CD1c-positive myeloid dendritic cell (primary cell): Measurements from ENCODE around the gene KLF13.

ENCODE experiments used
- DNase-seq: peaks from one replicate; pipeline ENCODE4 v3.0.0-alpha.2; 2016; ENCODE audit errors: extremely low spot score

Gene KLF13

GRCh38 chr15:31316135-31316795 lies 10.4 kb upstream of the KLF13 start:
- DNase-seq: no peak

GRCh38 chr15:31317017-31317416 lies 9.6 kb upstream of the KLF13 start:
- no peak for DNase-seq

DNA sequence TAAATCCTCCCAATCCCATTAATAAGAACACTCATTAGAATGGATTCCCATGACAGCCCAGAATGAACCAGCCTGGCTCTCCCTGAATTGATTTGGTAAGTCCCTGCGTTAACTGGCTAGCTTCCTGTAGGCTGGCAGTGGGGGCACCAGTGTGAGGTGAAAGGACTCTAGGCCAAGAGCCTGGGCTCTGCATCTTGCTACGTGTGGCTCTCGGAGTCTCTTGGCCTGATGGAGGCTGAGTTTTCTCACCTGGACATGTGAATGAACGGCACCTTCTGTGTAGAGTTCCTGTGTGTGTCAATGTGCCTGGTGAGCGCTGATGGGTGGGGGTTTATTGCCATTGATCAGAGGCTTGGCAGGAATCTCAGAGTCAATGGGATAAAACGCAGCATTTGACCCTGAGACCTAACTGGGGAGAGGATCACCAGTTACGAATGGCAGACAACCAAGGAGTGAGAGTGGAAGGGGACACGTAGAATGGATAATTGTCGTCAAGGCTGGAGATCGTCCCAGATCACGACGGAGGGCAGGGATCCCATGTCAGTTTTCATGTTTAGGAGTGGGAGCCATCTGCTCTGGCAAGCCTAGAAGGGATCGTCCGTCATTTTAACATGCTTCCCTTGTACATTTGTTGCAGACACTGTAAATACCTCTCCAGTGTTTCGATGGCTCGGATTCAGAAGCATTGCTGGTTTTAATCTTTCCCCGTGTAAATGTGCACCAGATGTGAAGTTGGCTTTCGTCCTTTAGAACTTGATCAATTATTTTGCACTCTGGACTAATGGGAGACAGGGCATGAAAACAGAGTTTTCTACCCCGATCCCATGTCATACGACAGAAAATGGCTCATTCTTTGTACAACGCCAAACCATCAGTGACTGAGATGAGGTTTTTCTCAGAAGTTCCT lies 9.0 kb upstream of the KLF13 start:
- DNase-seq: no peak

GRCh38 chr15:31318429-31318828 lies 8.2 kb upstream of the KLF13 start:
- no peak for DNase-seq

- DNase-seq: peak; percentile 50
Observed at GRCh38 chr15:31320022-31320421, 6.6 kb upstream of the KLF13 start.

GRCh38 chr15:31321418-31321817 lies 5.2 kb upstream of the KLF13 start:
- no peak for DNase-seq

DNA sequence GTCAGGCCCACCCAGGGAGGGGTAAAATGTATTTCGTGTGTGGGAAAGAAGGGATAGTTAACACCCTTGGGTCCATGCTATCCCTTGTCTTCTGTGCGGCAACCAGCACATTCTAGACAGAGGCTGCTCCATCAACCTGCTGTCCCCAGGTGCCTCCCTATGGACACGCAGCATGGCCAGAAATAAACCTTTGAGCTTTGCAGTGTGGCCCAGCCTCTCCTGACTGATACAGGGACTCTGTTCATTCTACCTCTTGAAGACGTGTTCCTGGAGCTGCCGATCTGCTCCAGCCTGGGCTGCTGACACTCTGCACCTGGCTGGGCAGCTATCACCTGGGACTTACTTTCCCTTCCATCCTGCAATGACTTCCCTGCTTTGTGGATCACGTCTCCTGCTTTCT lies 4.1 kb upstream of the KLF13 start:
- no peak for DNase-seq

DNA sequence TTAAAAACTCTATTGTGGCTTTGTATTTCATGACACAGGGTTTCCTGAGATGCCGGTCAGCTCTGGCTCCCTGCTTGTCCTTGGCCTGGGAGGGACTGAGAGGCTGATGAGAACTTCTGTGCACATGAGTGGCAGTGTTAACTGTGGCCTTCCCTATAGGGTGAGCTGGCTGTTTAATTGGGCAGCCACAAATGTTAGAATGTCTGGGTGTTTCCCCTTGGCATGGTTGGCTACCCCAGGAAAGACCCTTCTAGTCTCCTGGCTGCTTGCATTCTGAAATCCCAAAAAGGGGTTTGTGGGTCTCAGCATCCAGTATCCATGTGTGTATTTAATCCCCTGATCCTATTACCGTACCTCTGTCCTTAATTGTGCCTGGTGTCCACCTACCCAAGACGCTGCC lies 3.0 kb upstream of the KLF13 start:
- DNase-seq: no peak

DNA sequence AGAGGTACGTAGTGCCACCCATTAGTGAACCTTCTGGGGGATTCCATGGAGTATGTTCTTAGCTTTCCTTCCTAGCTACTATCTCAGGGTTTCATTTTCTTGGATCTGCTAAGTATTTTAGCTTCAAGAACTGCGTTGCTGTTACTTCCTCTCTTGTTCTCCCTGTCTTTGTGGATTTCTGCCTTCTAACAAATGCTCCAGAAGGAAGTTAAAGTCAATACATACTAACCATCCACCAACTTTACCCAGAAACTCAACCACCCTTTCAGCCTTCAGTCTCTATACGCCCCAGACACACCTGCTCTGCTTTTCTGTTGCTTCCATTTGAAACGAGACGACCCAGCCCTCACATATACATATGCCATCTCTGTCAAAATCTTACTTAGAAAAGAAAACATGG lies 2.4 kb upstream of the KLF13 start:
- peak; percentile 44 for DNase-seq

DNA sequence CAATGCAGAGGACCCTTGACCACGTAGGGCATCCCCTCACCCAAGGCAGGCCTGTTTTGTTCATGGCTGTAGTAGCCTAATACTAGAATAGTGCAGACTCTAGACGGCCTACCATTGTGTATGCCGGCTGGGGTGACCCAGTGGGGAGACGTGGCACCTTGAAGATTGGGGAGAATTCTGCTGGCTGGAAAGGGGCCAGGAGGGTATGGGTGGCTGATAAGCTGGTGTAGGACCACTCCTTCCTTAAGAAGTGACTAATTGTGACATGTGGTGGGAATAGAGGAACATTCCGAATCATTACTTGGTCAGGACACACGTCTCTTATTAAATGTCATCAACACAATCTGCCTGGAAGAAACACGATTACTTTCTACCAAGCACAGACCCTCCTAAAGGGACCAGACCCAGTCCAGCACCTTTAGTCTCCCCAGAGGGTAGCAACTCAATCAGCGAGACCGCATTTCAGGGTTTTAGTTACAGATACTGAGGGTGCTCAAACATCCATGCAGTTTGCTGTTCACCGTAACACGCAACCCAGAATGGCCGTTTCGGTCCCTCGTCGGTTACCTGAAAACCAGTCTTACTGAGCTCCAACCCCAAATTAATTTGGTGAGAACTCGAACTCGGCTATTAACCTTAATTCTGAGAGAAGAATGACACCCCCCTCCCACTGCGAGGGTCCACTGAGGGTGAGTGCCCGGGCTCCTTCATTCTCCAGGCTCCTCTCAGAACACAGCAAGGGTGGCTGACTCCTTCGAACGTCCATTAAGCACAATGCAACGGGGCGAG lies 1.6 kb upstream of the KLF13 start:
- peak; percentile 45 for DNase-seq

- DNase-seq: peak; percentile 34
Observed at GRCh38 chr15:31325595-31326155, 960 bp upstream of the KLF13 start.

DNA sequence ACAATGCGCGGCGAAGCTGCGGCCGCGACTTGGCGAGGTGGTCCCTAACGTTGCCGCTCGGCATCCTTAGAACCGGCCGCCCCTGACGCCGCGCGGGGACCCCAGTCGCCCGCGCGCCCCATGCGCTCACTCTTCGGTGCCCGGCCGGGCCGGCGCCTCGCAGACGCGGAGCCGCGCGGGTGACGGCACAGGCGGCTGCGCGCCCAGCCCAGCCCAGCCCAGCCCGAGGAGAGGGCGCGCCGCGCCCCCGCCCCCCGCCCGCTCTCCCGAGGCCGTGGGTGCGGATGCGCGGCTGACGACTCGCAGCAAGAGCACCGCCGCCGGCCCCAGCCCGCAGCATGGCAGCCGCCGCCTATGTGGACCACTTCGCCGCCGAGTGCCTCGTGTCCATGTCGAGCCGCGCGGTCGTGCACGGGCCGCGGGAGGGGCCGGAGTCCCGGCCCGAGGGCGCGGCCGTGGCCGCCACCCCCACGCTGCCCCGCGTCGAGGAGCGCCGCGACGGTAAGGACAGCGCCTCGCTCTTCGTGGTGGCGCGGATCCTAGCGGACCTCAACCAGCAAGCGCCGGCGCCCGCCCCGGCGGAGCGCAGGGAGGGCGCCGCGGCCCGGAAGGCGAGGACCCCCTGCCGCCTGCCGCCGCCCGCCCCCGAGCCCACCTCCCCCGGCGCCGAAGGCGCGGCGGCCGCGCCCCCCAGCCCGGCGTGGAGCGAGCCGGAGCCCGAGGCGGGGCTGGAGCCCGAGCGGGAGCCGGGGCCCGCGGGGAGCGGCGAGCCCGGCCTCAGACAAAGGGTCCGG lies 437 bp downstream of the KLF13 start:
- peak; percentile 86 for DNase-seq

DNA sequence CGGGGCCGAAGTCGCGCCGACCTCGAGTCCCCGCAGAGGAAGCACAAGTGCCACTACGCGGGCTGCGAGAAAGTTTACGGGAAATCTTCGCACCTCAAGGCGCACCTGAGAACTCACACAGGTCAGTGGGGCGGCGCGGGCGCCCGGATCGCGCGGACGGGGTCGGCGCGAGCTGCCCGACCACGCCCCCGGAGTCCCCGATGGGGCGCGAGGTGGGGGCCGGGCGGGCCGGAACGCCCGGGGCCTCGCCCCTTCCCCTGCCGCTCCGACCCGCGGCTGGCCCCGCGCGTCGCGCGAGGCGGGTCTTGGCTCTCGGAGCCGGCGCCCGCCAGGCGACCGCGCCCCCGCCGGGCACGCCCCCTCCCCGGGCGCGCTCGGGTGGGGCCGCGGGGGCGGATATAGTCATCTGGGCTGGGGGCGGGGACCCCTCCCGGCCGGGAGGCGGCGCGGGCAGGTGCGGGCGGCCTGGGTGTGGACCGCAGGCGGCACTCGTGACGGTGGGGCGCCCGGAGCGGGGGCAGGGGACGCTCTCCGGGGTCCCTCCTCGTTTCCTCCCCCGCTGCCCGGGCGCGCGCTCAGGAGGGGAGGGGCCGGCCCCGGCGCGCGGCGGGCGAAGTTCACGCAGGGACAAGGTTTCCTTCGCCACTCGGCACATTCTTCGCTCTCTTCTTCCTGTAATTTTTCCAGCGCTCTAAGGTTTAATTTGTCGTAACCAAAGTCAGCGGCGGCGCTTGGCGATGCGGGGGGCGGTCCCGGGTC lies 1.2 kb downstream of the KLF13 start:
- peak; percentile 74 for DNase-seq

GRCh38 chr15:31328428-31328968 lies 1.9 kb downstream of the KLF13 start:
- peak; percentile 90 for DNase-seq

DNA sequence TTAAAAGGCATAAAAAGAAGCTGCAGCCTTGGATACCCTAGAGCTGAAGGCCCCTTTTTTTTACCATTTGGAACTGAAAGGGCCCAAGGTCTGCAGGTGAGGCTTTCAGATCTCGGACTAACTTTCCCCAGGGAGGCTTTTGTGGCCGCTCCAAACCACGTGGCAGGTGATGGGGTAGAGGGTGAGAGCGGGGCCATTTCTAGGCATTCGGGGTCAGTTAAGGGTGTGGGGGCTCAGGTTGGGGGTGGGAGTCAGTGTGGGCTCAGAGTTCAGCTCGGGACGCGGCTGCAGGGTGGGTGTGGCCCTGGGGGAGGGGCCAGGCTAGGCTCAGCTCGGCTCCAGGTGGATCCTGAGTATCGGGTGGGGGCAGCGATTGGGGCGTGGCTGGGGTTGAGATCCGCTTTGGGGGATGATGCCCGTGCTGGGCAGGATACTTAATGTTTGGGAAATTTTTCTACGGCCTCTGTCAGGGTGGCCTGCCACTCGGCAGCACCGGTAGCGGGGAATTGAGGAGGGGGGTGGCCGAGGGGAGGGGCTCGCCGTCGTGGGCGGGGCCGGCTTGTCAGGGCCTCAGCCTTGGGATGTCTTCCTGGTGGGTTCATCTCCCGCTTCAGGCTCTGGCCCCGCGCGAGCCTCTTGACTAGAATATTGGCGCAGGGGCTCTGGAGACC lies 2.5 kb downstream of the KLF13 start:
- DNase-seq: no peak

GRCh38 chr15:31329640-31330010 lies 3.0 kb downstream of the KLF13 start:
- DNase-seq: no peak

DNA sequence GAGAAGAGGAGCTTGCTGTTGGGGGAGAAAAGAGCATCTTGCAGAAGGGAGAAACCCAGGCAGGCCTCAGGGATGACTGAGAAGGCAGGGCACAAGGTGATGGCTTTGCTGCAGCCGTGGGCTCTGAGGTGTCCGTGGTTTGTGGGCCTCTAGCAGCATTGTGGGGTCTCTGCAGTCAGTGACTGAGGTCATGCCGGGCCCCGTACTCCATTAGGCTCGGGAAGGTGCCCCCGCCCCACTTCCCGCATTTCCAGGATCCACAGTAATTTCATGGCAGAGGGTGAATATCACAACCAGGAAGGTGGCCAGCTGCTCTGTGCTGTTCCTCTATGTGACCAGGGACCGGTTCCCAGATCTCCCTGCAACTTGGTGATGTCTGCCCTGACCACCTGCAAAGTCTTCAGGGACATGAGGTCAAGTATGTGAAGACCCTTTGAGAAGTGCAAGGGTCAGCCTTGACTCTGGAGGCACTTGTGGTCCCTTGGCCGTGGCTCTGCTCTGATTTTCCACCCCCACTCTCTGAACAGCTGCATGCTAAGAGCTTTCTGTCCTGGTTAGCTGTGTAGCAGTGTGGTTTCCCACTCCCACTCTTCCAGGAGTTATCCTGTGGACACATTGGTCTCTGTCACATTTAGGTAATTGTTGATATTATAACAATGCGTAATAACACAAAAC lies 3.6 kb downstream of the KLF13 start:
- no peak for DNase-seq

- DNase-seq: no peak
Observed at GRCh38 chr15:31330836-31331235, 4.2 kb downstream of the KLF13 start.

DNA sequence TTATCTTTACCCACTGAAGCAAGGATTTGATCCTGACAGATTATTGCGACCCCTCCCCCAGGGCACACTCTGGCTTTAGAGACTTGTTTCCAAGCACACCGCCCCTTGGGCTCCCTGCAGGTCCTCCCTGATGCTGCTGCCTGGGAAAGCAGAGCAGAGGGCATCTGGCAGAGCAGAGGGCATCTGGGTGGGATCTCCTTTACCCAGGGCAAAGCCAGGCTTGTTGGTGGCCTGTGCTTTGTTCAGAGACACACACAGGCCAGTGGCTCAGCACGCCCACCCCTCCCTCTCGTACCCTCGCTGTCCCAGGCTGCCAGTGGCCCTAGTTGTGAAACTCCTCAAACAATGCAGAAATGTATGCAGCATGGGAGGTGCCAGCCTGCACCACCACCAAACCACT lies 4.8 kb downstream of the KLF13 start:
- peak; percentile 12 for DNase-seq
